GM21367 (cell line): ENCODE results near the gene OR5D14.

Experiments
- ATAC-seq: cut with Tn5 transposase; IDR thresholded peaks from one replicate; pipeline ENCODE4 v1.9.1; 2021; ENCODE audit not compliant: unreplicated experiment

Gene OR5D14

DNA sequence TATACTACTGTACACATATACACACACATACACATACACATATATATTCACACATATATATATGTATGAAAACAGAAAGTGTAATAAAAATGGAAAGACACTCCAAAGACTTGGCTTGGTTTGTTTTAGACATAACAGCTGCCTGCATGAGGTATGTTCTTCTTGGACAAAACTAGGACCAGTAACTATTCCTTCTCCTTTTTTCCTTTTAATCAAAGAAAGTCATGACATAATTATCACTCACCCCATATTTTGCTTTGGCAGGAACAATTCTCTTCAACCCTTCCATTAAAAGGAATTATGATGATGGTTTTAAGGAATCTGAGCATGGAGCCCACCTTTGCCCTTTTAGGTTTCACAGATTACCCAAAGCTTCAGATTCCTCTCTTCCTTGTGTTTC is at the start of gene OR5D14:
Gene OR5D14, plus strand, starts transcription at position 301 of the 400 bp plus-strand sequence. Its CDS starts 0 bp downstream, at position 301.
- no peak for ATAC-seq

DNA sequence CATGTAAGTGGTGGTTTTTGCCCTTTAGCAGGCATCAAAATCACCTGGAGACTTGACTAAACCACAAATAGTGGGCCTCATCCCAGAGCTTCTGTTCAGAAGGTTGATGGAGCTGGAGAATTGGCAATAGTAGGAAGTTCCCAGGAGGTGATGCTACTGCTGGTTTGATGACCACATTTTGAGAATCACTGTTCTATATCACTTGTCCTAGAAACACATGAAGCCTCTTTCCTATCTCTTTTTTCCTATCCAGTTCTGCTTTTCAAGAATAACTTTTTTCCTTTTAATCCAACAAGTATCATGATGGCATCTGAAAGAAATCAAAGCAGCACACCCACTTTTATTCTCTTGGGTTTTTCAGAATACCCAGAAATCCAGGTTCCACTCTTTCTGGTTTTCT is 22.2 kb upstream of the OR5D14 start, which contains the start of gene OR5D13:
Gene OR5D13, plus strand, starts transcription at position 301 of the 400 bp plus-strand sequence. Its CDS starts 0 bp downstream, at position 301.
- ATAC-seq: no peak

DNA sequence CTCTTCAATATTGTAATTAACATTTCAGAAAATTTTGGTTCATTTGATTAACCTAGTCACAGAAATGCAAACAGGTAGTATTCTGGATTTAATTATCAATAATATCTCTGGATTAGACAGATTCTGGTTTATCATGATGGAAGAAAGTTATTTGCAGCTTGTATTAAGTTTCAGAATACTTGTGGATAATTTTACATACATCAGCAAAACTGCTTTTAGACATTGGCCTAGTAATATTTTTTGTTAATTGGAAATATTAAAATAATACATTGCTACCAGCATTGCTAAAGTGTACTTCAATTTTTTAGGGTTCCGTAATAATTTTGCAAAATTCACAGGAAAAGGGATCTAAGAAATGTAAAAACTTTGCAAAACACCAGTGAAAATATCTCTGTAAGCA is 3.8 kb upstream of the OR5D14 start:
- ATAC-seq: no peak

DNA sequence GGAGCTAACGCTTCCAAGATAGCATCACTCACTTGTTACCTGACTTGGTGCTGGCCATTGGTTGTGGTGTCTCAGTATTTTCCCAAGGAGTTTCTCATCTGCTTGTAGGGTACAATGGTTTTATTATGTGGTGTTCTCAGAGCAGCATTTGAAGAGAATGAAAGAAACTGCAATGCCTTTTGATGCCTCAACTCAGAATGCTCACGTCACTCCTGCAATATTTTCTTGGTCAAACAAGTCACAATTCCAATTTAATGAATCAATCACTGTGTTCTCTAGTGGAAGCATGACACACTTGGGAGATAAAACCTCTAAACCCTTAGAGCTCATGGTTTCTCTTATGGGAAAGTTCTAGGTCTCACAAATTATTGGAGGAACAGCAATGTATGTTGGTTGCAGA is 2.0 kb upstream of the OR5D14 start:
- ATAC-seq: no peak

DNA sequence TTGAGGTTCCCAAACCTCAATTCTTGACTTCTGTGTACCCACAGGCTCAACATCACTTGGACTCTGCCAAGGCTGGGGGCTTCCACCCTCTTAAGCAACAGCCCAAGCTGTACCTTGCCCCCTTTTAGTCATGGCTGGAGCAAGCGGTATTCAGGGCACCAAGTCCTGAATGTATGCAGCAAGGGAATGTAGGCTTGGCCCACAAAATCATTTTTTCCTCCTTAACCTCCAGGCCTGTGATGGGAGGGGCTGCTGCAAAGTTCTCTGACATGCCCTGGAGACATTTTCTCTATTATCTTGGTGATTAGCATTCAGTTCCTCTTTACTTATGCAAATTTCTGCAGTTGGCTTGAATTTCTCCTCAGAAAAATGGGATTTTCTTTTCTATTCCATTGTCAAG is 10.9 kb downstream of the OR5D14 start:
- ATAC-seq: no peak

DNA sequence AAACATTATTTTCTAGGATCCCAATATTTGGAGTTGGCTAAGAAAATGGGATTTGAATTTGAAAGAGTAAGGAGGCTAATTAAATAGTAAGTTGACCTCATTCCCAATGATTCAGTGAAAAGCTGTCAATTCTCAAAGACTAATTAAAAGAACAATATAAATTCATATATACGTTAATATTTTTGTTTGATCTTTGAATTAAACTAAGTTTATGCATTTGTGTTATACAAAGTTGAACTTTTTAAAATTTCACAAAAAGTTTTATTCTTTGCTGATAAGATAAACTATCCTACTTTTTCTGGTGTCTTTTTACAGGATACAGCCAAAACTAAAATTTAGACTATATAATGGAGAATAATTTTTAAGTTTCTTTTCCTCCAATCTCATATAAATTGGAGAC is 15.7 kb downstream of the OR5D14 start, which contains the start of gene OR5L1:
Gene OR5L1, plus strand, starts transcription at position 301 of the 400 bp plus-strand sequence. CDS start 100 bp downstream, outside the sequence.
- ATAC-seq: no peak

DNA sequence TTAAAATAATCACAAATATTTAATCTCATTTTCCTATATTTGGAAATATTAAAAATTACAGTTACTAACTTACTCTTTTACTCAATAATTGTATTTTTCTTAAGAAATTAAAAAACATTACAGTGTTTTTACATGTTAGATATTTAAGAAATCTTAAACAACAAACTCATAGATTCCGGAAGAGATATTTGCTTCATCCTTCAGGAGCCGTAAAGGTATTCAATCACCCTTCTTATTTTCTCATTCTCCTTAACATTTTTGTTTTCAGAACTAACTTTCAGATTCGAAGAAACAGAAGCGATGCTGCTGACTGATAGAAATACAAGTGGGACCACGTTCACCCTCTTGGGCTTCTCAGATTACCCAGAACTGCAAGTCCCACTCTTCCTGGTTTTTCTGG is 24.0 kb downstream of the OR5D14 start, which contains the start of gene OR5D18:
Gene OR5D18, plus strand, starts transcription at position 301 of the 400 bp plus-strand sequence. Its CDS starts 0 bp downstream, at position 301.
- no peak for ATAC-seq

DNA sequence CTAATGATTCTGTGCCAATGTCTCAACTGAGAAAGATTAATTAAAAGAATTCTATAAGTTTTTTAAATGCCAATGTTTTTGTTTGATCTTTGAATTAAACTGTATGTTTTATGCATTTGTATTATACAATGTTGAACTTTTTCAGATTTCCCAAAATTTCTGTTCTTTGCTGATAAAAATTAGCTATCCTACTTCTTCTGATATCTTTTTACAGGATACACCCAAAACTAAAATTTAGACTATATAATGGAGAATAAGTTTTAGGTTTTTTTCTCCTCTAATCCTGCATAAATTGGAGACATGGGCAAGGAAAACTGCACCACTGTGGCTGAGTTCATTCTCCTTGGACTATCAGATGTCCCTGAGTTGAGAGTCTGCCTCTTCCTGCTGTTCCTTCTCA is 31.6 kb downstream of the OR5D14 start, which contains the start of gene OR5L2:
Gene OR5L2, plus strand, starts transcription at position 301 of the 400 bp plus-strand sequence. Its CDS starts 0 bp downstream, at position 301.
- no peak for ATAC-seq

DNA sequence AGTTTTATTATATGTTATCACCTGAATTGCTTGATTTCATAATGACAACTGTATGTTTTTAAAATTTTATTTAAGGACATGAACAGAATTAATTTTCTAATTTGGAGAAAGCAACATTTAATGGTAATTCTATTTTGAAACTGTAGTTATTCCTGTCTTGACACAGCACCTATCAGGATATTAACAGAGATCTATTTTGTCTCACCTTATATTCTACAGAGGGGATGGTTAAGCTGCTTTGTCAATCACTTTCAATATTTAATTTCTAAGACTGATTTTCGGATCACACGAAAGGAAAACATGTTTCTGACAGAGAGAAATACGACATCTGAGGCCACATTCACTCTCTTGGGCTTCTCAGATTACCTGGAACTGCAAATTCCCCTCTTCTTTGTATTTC is 43.1 kb downstream of the OR5D14 start, which contains the start of gene OR5D16:
Gene OR5D16, plus strand, starts transcription at position 301 of the 400 bp plus-strand sequence. Its CDS starts 0 bp downstream, at position 301.
- no peak for ATAC-seq
